GM19025 (cell line): Measurements from ENCODE around the gene PDGFB.
"Not testable (repeated sequence)": the region's sequence is repeated elsewhere in the genome, so short reads cannot be mapped to it uniquely, and the experiment has no call there.

Experiments
- ATAC-seq: cut with Tn5 transposase; IDR thresholded peaks from one replicate; pipeline ENCODE4 v1.9.1; 2021; ENCODE audit warnings: mild to moderate bottlenecking, low read depth, moderate library complexity; ENCODE audit not compliant: unreplicated experiment

Gene PDGFB

DNA sequence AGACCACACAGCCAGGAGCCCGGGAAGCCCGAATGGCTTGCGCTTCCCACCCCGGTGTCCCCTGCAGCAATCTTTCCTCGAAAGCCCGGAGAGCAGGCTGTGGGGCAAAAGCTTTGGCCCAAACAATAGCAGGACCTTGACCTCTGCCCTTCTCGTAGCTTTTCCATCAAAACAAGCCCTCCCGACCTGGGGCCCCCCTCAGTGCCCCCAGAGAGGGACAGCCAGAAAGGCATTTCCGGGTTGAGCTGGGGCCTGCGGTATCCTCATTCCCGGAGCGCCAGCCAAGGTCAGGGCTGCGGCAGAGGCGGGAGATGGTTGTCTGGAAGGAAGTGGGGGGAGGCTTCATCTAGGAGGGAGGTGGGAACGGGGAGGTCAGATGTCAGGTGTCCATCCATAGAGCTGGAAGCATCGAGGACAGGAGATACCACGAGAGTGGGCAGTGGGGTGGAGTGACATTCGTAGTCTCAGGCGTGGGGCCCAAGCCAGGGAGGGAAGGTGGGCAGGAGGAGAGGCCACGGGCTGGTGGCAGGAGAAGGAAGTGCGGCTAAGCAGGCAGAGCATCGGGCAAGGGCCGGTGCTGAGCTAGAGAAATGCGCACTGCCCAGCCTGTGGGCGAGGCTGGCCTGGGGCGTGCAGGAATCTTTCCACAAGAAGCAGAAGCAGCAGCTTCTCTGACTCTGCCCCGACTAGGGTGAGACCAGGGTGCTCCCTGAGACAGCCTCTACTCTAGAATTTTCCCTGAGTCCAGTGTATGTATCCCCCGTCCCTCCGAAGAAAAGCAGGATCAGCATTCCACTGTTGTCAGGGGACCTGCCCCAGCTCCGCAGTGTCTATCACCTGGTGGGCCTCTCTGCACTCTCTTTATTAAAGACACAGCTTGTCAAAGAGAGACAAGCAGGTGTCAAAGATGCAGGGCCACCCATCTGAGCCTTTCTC is 14.3 kb downstream of the PDGFB start:
- ATAC-seq: no peak

DNA sequence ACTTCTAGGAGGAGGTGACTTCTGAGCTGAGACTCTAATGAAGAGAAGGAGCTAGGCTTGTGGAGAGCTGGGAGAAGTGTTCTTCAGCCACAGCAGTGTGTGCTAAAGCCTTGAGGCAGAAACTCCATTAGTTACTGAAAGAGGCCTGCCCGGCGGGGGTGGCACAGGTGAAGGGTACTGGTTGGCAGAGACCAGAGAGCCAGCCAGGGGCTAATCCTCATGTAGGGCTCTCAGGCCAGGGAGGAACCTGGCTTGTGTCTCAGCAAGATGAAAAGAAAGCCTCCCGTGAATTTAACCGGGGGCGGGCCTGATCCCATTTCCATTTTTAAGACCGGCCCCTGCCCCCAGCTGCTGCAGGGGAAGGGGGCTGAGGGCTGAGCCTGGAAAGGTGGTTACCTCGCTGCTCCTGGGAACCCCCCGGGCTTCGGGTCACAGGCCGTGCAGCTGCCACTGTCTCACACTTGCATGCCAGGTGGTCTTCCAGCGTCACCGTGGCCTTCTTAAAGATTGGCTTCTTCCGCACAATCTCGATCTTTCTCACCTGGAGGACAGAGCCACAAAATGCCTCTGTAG is 15.0 kb downstream of the PDGFB start:
- ATAC-seq: no peak

DNA sequence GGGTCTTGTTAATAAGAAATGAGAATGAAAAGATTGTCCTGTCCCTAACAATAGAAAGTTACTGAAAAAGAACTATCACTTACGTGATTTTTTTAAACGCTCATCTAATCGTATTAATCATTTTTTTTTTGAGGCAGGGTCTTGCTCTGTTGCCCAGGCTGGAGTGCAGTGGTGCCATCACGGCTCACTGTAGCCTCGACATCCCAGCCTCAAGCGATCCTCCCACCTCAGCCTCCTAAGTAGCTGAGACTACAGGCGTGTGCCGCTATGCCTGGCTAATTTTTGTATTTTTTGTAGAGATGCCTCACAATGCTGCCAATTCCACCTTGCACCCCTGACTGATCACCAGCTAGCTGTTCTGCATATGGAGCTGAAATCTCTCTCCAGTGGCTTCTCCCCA is 15.7 kb downstream of the PDGFB start:
- no peak for ATAC-seq

DNA sequence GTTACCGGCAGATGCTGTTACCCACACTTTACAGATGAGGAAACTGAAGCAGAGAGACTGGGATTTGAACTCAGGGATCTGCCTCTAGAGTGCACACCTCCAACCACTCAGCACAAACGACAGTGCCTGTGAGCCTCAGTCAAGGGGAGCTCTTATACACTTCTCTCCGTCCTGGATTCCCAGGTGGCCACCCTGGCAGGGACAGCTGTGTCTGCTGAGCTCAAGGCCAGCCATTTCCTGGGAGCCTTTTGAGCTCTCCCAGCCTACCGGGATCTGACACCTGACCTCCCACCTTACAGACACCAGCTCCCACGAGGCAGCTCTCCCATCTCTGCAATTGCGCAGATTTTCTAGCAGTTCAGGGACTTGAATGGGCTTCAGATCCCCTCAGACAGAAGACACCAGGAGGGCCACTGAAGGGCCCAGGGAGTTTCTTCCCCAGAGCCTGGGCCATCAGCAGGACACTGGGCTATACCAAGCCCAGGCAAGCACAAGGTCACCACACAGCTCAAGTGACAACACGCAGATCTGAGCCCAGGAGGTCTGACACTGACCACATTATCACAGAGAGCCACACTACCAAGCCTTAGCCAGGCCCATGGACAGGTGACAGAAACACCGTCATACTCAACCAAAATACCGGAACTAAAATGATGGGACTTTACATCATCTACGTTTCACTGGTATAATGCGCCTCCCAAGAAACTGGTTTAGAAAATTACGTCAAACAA is 17.1 kb downstream of the PDGFB start:
- ATAC-seq: no peak

DNA sequence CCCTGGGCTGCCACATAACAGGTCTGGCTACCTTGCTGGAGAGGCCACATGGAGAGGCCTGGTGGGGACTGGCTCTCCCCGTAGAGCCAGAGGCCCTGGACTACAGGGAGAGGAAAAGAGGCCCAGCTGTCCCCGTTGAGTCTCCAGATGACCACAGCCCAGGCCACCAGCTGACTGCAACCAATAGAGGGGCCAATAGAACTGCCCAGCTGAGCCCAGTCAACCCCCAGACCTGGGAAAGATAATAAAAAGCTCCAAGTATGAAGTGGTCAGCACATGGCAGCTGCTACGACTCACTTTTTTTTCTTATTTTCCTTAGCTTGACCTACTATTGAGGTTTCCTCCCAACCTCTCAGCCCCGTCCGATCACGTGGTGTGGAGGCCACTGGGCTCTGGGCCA is 18.4 kb downstream of the PDGFB start:
- no peak for ATAC-seq

DNA sequence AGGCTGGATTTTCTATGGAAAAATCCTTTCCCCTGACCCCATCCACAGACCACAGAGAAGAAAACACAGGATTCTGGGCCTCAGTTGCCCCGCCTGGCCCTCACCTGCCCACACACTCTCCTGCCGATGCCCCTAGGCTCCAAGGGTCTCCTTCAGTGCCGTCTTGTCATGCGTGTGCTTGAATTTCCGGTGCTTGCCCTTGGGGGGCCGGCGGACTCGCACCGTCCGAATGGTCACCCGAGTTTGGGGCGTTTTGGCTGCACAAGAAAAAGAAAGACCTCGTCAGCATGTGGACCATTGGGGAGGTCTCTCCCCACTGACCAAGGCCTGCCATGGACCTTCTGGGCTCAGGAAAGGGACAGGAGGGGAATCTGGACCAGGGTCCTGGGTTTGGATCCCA is 19.2 kb downstream of the PDGFB start:
- no peak for ATAC-seq

DNA sequence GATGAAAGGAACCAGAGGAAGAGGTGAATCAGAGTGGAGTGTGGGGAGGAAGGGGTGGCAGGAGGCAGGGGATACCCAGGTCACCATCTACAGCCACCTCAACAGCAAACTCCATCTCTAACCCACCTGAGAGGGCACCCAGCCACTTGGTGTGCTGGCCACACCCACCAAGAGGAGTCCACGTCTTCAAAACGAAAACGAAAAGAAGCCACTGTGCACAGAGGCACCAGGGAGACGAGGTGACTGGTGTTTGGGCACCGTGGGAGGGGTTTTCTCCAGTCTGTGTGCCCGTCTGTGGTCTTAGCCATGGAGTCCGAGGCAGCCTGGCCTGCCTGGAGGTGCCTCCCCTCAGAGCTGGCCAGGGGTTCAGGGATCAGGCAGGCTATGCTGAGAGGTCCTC is 20.2 kb downstream of the PDGFB start:
- ATAC-seq: no peak

DNA sequence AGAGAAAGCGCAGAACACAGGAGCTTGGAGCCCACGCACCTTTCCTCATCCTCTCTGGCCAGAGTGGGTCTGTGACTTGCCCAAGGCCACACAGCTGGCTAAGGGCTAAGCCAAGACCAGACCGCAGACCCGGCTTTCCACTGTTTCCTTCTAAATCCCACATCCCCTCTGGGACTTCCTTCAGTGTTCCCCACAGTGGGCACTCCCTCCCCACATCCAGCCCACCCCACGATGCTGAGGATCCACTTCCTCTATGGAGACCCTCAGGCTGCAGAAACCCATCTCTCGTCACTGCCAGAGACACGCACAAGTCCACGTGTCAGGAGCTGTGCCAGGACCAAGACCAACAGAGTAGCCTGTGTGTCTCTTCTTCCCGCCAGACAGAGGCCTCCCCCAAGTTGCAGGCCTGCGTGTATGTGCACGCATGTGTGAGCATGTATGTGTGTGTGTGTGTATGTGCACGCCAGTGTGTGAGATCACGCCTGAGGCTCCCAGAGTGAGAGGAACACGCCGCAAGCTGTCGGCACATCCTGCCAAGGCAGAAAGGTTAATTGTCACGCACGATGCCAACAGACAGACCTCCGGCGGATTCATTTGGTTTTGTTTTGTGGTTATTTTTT is 21.6 kb downstream of the PDGFB start:
- ATAC-seq: no peak

DNA sequence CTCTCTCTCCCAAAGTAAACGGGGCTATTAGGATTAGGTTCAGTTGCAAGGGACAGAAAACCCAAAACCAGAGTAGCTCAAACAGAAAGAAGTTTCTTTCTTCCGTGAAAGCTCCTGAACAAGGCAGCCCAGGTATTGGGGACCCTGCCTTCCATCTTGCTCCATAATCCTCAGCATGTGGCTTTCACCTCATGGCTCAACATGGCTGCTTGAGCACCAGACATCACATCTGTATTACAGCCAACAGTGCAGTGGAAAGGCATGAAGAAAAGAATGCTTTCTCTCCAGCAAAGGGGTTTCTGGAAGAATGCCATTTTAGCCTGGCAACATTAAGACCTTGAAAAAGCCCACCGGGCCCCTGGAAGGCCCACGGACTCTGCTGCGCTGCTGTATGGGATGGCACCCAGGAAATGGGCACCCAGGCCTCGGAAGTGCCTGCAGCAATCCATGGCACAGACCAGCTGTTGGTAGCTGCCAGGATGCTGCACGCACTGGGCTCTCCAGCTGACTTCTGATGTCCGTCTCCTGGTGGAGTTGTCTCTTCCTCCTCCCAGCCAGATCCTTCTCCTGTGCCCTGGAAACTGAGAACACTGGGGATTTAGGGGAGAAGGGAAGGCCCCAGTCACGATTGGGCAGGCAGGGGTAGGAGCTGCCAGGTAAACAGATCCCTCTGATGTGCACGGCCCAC is 22.6 kb downstream of the PDGFB start:
- ATAC-seq: no peak

DNA sequence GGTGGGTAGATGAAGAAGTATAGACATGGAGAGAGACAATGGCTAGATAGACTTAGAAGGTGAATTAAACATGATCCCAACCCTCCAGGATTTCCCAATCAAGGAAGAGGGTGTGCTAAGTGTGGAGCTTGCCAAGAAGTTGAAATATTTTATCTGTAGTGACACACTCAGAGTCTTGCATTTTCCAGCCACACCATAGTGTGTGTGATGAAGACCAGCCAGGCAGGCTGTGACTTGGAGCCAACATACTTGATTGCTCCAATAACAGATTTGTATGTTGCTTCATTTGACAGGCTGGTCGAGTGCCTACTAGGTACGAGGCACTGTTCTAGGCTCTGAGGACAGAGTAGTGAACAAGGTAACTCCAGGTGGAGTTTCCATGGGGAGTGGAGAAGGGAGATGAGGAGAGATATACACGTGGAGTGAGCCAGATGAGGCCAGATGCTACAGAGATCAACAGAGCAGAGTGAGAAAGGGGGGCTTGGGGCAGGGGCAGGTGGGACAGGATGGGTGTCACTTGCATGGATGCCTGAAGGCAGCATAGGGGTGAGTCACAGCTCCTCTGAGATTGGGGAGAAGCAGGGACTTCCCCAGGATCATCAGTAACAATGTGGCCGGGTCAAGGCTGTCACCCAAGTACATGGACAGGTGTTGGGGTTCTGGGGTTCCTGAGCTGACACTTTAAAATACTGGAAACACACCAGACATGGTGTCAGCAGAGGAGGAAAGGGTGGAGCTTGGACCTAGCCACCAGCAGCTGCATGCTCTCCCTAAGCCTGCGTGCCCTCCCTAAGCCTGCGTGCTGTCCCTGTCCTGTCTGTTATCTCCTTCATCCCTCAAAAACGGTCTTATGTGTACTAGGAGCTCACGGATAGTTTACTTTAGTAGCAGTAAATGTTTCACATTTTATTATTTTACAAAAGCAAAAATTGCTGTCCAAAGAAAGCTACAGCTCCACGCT is 23.6 kb downstream of the PDGFB start:
- ATAC-seq: no peak

DNA sequence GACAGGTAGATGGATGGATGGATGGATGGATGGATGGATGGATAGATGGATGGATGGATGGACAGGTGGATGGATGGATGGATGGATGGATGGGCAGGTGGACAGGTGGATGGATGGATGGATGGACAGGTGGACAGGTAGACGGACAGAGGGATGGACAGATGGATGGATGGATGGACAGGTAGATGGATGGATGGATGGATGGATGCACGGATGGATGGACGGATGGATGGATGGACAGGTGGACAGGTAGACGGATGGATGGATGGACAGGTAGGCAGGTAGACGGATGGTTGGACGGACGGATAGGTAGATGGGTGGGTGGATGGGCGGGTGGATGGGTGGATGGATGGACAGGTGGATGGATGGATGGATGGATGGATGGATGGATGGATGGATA is 24.3 kb downstream of the PDGFB start:
- ATAC-seq: no peak

DNA sequence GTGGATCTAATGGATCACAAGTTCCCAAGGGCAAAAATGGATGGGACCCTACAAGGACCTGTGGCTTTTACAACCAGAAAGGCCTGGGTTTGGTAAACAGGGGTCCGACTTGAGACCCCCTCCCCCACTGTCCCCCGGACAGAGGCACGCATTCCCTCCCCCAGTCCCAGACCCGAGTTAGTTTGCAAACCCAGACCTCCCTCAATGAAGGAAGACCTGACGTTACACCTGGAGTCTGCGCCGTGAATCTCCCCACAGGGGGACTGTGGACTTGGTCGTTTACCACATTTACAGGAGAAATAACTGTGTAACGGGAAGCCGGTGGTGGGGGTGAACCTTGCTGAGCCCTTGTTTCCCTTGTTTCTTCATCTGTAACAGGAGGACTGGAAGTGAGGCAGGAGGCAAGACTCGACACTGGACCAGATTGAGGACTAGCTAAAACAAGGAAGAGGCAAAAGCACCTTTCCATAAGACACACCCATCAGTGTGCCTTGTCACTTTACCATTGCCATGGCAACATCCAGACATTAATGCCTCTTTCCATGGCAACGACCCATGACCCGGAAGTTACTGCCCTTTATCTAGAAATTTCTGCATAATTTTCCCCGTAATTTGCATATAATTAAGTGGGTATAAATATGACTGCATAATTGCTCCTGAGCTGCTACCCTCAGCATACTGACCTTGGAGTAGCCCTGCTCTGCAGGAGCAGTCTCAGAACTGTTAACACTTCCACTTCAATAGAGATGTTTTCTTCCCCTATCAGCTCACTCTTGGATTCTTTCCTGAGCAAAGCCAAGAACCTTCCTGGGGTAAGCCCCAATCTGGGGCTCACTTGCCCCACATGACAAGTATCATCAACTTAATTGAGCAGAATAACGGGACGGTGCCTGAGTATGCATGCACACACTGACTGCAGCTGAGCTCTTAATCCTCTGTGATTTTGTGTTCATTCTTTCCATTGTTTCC is 25.4 kb downstream of the PDGFB start:
- no peak for ATAC-seq

DNA sequence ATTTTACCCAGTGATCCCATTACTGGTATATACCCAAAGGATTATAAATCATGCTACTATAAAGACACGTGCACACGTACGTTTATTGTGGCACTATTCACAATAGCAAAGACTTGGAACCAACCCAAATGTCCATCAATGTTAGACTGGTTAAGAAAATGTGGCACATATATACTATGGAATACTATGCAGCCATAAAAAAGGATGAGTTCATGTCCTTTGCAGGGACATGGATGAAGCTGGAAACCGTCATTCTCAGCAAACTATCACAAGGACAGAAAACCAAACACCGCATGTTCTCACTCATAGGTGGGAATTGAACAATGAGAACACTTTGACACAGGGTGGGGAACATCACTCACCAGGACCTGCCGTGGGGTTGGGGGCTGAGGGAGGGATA is 26.4 kb downstream of the PDGFB start:
- ATAC-seq: not testable (repeated sequence)

DNA sequence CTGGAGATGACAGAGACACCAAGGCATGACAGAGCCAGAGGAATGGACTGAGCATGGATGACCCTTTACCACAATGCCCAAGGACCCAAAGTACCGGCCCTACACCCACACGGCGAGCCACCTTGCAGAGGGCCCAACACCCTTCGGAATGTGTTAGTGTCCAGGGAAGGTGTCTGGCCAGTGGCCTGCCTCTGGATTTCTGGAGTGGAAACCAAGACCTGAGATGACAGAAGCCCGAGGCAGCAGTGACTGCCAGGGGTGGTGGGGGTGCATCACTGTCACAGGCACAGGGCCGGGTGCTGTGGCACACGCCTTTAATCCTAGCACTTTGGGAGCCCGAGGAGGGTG is 28.7 kb downstream of the PDGFB start:
- no peak for ATAC-seq

DNA sequence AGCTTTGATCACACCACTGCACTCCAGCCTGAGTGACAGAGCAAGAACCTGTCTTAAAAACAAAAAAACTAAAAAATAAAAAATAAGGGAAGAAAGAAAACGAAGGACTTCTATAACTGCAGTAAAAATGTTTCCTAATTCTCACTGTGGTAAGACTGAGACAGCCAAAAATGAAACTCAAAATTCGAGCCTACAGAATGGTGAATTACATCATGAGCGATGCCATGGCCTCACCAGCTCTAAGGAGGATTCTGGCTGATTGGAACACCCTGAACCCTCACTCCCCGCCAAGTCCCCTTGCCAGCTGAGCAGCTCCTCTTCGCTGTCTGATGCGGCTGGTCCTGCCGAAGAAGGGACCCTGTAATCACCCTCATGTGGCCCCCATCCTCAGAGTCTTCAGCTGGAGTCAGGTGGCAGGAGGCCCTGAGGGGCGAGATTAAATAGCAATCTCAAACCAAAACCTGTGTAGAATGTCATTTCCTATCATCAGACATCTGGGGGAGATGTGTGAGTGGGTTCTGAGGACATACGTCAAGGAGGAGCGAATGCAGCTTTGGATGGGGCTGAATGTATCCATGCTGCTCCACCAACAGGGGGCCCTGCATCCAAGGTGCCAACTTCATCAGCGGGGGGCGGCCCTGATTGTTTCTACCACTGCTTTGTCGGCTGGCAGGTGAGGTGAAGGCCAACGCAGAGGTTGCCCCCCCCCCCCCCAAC is 29.2 kb downstream of the PDGFB start:
- no peak for ATAC-seq

DNA sequence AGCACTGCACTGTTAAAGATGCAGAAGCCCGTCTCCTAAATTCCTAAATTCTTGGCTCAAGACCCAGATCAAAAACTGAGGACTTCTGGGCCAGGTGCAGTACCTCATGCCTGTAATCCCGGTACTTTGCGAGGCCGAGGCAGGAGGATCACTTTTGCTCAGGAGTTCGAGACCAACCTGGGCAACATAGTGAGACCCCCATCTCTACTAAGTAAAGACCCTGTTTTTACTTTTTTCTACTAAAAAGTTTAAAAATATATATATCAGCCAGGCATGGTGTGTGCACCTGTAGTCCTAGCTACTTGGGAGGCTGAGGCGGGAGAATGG is 29.7 kb downstream of the PDGFB start:
- ATAC-seq: no peak

DNA sequence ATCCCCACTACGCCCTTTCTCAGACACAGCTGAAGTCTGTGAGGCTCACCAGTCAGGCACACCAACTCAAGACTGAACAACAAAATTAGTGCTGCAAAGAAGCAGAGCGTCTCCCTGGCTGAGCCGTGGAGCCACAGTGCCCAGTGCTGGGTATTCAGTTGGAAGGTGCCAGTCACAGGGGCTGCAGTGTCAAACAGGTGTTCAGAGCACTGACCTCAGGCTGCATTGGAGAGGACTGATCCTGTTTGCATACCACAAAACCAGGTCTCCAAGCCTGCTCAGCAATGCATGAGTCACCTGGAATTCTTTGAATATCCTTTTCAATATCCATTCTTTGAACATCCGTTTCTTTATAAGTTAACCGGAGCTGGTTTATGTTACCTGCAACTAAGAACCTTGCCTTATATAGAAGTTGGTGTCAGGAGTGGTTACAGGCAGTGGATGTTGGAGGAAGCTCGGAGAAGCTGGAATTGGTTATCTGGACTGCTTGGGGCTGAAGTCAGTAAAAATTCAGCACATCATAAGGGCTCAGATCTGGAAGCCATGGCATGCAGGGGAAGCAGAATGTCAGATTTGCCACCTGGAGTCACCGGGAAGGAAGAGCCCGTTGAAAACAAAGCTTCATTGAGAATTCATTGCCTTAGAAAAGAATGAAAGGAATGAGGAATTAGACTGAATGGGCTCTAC is 30.3 kb downstream of the PDGFB start:
- ATAC-seq: no peak
